H1 (cell line): ENCODE measurements around the gene GRID1. TPM values are rescaled to one million over a fixed set of nuclear protein-coding genes. Genes with fewer than 3 reads are reported as not detected.

Experiments
- CTCF ChIA-PET: fragments of 300-600 bp; sonication (Branson Sonifier 250); formaldehyde crosslinking; loops from one replicate; lab custom pipeline; 2021; ENCODE audit not compliant: partially characterized antibody; lab: Charles Lee
- POLR2A ChIA-PET: fragments of 300-600 bp; sonication (Branson Sonifier 250); formaldehyde crosslinking; loops from one replicate; lab custom pipeline; 2021; ENCODE audit warnings: inconsistent platforms; ENCODE audit not compliant: partially characterized antibody; lab: Charles Lee
- DNase-seq, 2 experiments: peaks; one replicate each; pipeline versions ENCODE4 v3.0.0 to v3.0.0-alpha.2; 2010 to 2022; ENCODE audit warnings: low spot score in 2 of 2, low read depth in 1 of 2, mixed read lengths in 1 of 2
- FAIRE-seq: peaks from 2 replicates; lab custom pipeline; 2011; peaks lifted over from hg19 to GRCh38; lab: Jason Lieb, UNC
- H2AFZ ChIP-seq: 2 replicates; pipeline ENCODE4 v1.8.1; 2012; ENCODE audit warnings: low read length, inconsistent platforms
- H2AK5ac ChIP-seq: 2 replicates; pipeline ENCODE4 v1.6.1; 2013; ENCODE audit warnings: low read depth, low read length
- H2BK120ac ChIP-seq: replicated peaks from 2 replicates; pipeline ENCODE3; 2013; ENCODE audit warnings: low read depth, low read length, inconsistent platforms
- H2BK12ac ChIP-seq: 2 replicates; pipeline ENCODE4 v1.6.1; 2013; ENCODE audit warnings: low read depth, low read length
- H2BK15ac ChIP-seq: 2 replicates; pipeline ENCODE4 v1.6.1; 2013; ENCODE audit warnings: low read length
- H2BK20ac ChIP-seq: 2 replicates; pipeline ENCODE4 v1.6.1; 2013; ENCODE audit warnings: low read length
- H2BK5ac ChIP-seq: 2 replicates; pipeline ENCODE4 v1.6.1; 2013; ENCODE audit warnings: low read depth, low read length
- H3K14ac ChIP-seq: 2 replicates; pipeline ENCODE4 v1.6.1; 2013; ENCODE audit warnings: inconsistent platforms; ENCODE audit not compliant: insufficient read length
- H3K18ac ChIP-seq: 2 replicates; pipeline ENCODE4 v1.6.1; 2013; ENCODE audit warnings: low read length; ENCODE audit errors: extremely low read depth
- H3K23ac ChIP-seq: 2 replicates; pipeline ENCODE4 v1.6.1; 2013; ENCODE audit warnings: inconsistent platforms; ENCODE audit not compliant: insufficient read length
- H3K23me2 ChIP-seq: 2 replicates; pipeline ENCODE4 v1.6.1; 2013; ENCODE audit warnings: low read depth, low read length
- H3K27ac ChIP-seq: 2 replicates; pipeline ENCODE4 v1.6.1; 2011; ENCODE audit warnings: low read depth, low read length, inconsistent platforms
- H3K27me3 ChIP-seq, 4 experiments: replicated peaks in 1 of 4; 1 replicate in 1 of 4; 2 replicates in 3 of 4; pipeline versions ENCODE4 v1.6.1 to v1.8.1; 2011 to 2013; ENCODE audit warnings: low read length in 3 of 4, mild to moderate bottlenecking in 3 of 4, inconsistent platforms in 2 of 4, mixed read lengths in 2 of 4, moderate library complexity in 1 of 4; ENCODE audit not compliant: control insufficient read depth in 3 of 4, insufficient read depth in 3 of 4; ENCODE audit errors: extremely low read depth in 1 of 4
- H3K36me3 ChIP-seq, 4 experiments: 2 replicates each; pipeline versions ENCODE4 v1.6.1 to v1.8.1; 2011 to 2013; ENCODE audit warnings: mild to moderate bottlenecking in 4 of 4, low read length in 3 of 4, moderate library complexity in 2 of 4, control low read depth in 1 of 4, inconsistent platforms in 1 of 4; ENCODE audit not compliant: insufficient read depth in 4 of 4, control insufficient read depth in 2 of 4
- H3K4ac ChIP-seq: replicated peaks from 2 replicates; pipeline ENCODE3; 2013; ENCODE audit warnings: low read length, low read depth, mixed read lengths, inconsistent platforms; ENCODE audit not compliant: insufficient read length
- H3K4me1 ChIP-seq, 4 experiments: replicated peaks in 1 of 4; 1 replicate in 1 of 4; 2 replicates in 3 of 4; pipeline versions ENCODE4 v1.6.1 to v1.8.1; 2011 to 2013; ENCODE audit warnings: low read length in 3 of 4, inconsistent platforms in 2 of 4, mixed read lengths in 1 of 4; ENCODE audit not compliant: insufficient read depth in 4 of 4, control insufficient read depth in 3 of 4
- H3K4me2 ChIP-seq, 2 experiments: 2 replicates each; pipeline versions ENCODE4 v1.6.1 to v1.8.1; 2011 to 2013; ENCODE audit warnings: low read depth in 2 of 2, low read length in 2 of 2, control low read depth in 1 of 2, inconsistent platforms in 1 of 2, mild to moderate bottlenecking in 1 of 2; ENCODE audit not compliant: insufficient read depth in 1 of 2
- H3K4me3 ChIP-seq, 4 experiments: fragments of 200-600, 300-600 bp in 1 of 4; sonication (generic), shearing (Covaris generic), sonication (Bioruptor Twin) in 1 of 4; 2 replicates each; pipeline versions ENCODE4 v1.5.1 to v1.8.1; 2011 to 2016; ENCODE audit warnings: low read length in 4 of 4, low read depth in 3 of 4, control low read depth in 2 of 4, inconsistent platforms in 2 of 4, mild to moderate bottlenecking in 2 of 4, mixed read lengths in 1 of 4, moderate library complexity in 1 of 4; ENCODE audit not compliant: insufficient read depth in 2 of 4; ENCODE audit errors: extremely low read depth in 1 of 4
- H3K56ac ChIP-seq: replicated peaks from 2 replicates; pipeline ENCODE3; 2013; ENCODE audit warnings: low read depth, mild to moderate bottlenecking, mixed read lengths, low read length, inconsistent platforms; ENCODE audit not compliant: insufficient read length
- H3K79me1 ChIP-seq: 2 replicates; pipeline ENCODE4 v1.6.1; 2013; ENCODE audit warnings: low read depth, low read length, control low read depth
- H3K79me2 ChIP-seq, 2 experiments: 2 replicates each; pipeline versions ENCODE4 v1.6.1 to v1.8.1; 2012 to 2013; ENCODE audit warnings: low read length in 2 of 2, mild to moderate bottlenecking in 2 of 2, inconsistent platforms in 1 of 2; ENCODE audit not compliant: insufficient read depth in 2 of 2, control insufficient read depth in 1 of 2
- H3K9ac ChIP-seq, 4 experiments: replicated peaks in 1 of 4; 1 replicate in 1 of 4; 2 replicates in 3 of 4; pipeline versions ENCODE4 v1.6.1 to v1.8.1; 2011 to 2013; ENCODE audit warnings: low read depth in 3 of 4, low read length in 3 of 4, control low read depth in 2 of 4, mild to moderate bottlenecking in 2 of 4, moderate library complexity in 2 of 4, inconsistent platforms in 1 of 4; ENCODE audit errors: extremely low read depth in 1 of 4
- H3K9me3 ChIP-seq, 2 experiments: 2 replicates each; pipeline versions ENCODE4 v1.6.1 to v1.8.1; 2012 to 2013; ENCODE audit warnings: mild to moderate bottlenecking in 2 of 2, moderate library complexity in 2 of 2, control low read depth in 1 of 2, inconsistent platforms in 1 of 2, low read depth in 1 of 2, low read length in 1 of 2, mixed read lengths in 1 of 2; ENCODE audit not compliant: insufficient read depth in 2 of 2
- H4K20me1 ChIP-seq, 2 experiments: replicated peaks in 1 of 2; 2 replicates each; pipeline versions ENCODE3 to v1.8.1; 2011 to 2013; ENCODE audit warnings: inconsistent platforms in 2 of 2, low read length in 2 of 2, mild to moderate bottlenecking in 1 of 2; ENCODE audit not compliant: insufficient read depth in 2 of 2, control insufficient read depth in 1 of 2
- H4K5ac ChIP-seq: 2 replicates; pipeline ENCODE4 v1.6.1; 2013; ENCODE audit warnings: low read length, low read depth, mixed read lengths, inconsistent platforms; ENCODE audit not compliant: insufficient read length
- H4K8ac ChIP-seq: 2 replicates; pipeline ENCODE4 v1.8.0; 2013; ENCODE audit warnings: mild to moderate bottlenecking, moderate library complexity, low read length, inconsistent platforms; ENCODE audit not compliant: insufficient read depth; ENCODE audit errors: extremely low read depth
- H4K91ac ChIP-seq: replicated peaks from 2 replicates; pipeline ENCODE3; 2013; ENCODE audit warnings: low read length, mixed read lengths, inconsistent platforms; ENCODE audit not compliant: insufficient read length
- CHD1 ChIP-seq: IDR thresholded peaks from 2 replicates; pipeline ENCODE4 v1.6.1; 2012; ENCODE audit warnings: low read depth, low read length, improper control_type of control experiment
- CTBP2 ChIP-seq: IDR thresholded peaks from 2 replicates; pipeline ENCODE4 v1.7.0; 2011; ENCODE audit warnings: borderline replicate concordance, mild to moderate bottlenecking, moderate library complexity, mixed read lengths, low read length; ENCODE audit not compliant: insufficient read depth, insufficient read length
- MAFK ChIP-seq: IDR thresholded peaks from 2 replicates; pipeline ENCODE4 v1.6.1; 2012; ENCODE audit warnings: low read depth, mild to moderate bottlenecking, improper control_type of control experiment, low read length
- NANOG ChIP-seq: IDR thresholded peaks from 2 replicates; pipeline ENCODE4 v1.6.1; 2011; ENCODE audit warnings: low read length, low read depth, mild to moderate bottlenecking, inconsistent platforms; ENCODE audit not compliant: insufficient read depth, poor library complexity, severe bottlenecking
- POLR2AphosphoS5 ChIP-seq: IDR thresholded peaks from 2 replicates; pipeline ENCODE4 v1.6.1; 2011; ENCODE audit warnings: low read depth, low read length
- SAP30 ChIP-seq: fragments of 300-600 bp; sonication (generic); IDR thresholded peaks from 2 replicates; pipeline ENCODE4 v1.7.1; 2012; ENCODE audit warnings: low read length, moderate library complexity, mild to moderate bottlenecking, inconsistent platforms; ENCODE audit not compliant: insufficient read depth, insufficient replicate concordance
- SIN3A ChIP-seq, 2 experiments: IDR thresholded peaks in 1 of 2; conservative IDR thresholded peaks in 1 of 2; 2 replicates each; pipeline ENCODE4 v1.6.1; 2011 to 2012; ENCODE audit warnings: low read length in 2 of 2, improper control_type of control experiment in 1 of 2, low read depth in 1 of 2, mild to moderate bottlenecking in 1 of 2
- SIRT6 ChIP-seq: IDR thresholded peaks from one replicate; pipeline ENCODE4 v1.7.1; 2012; ENCODE audit warnings: low read length, inconsistent platforms
- SP1 ChIP-seq: IDR thresholded peaks from 2 replicates; pipeline ENCODE4 v1.6.1; 2011; ENCODE audit warnings: low read depth, low read length
- TBP ChIP-seq: IDR thresholded peaks from 2 replicates; pipeline ENCODE4 v1.6.1; 2011; ENCODE audit warnings: low read depth, low read length, improper control_type of control experiment
- YY1 ChIP-seq: IDR thresholded peaks from 2 replicates; pipeline ENCODE4 v1.6.1; 2011; ENCODE audit warnings: low read depth, mild to moderate bottlenecking, low read length
- ZNF274 ChIP-seq: IDR thresholded peaks from 2 replicates; pipeline ENCODE4 v1.7.0; 2012; ENCODE audit warnings: low read length, borderline replicate concordance; ENCODE audit errors: extremely low read depth
- WGBS, 2 experiments: shearing (Covaris generic) in 1 of 2; methylation state at CpG; one replicate each; pipeline versions ENCODE4 v1.1.6 to v1.1.7; 2013 to 2015; ENCODE audit warnings: low lambda C conversion rate in 2 of 2, mixed read lengths in 2 of 2, inconsistent platforms in 1 of 2, low coverage in 1 of 2, missing lambda C conversion rate in 1 of 2; ENCODE audit not compliant: insufficient replicate concordance in 2 of 2, insufficient coverage in 1 of 2, insufficient read length in 1 of 2; ENCODE audit errors: extremely low coverage in 1 of 2, missing lambda C conversion rate in 1 of 2; 5-methylcytosine and 5-hydroxymethylcytosine counted together
- polyA plus RNA-seq, 7 experiments: library from polyadenylated mRNA; depleted of rRNA in 3 of 7; stranded (reverse) in 5 of 7; unstranded in 2 of 7; fragments of >200 nt in 5 of 7; fragments of 200-250 nt in 2 of 7; gene quantifications; 1 replicate in 5 of 7; 2 replicates in 1 of 7; 4 replicates in 1 of 7; pipeline versions ENCODE4 v1.2.1 to v1.2.3, GENCODE V29; 2011 to 2013; ENCODE audit warnings: missing spikeins in 2 of 7, mixed read lengths in 2 of 7
- total RNA-seq: library from RNA; stranded (reverse); fragmentation: NEBNext Ultra II Directional; extraction: Animal tissue kit (Norgen Biotek cat#: 25700); gene quantifications from 2 replicates; pipeline ENCODE4 v1.2.1, GENCODE V29; 2021

Gene GRID1
- total and polyA plus RNA-seq, 2 of the 8 experiments (the other 6 are each of a cell fraction or from before 2014, with no cell fraction given) = 0.22 to 0.30 TPM

DNA sequence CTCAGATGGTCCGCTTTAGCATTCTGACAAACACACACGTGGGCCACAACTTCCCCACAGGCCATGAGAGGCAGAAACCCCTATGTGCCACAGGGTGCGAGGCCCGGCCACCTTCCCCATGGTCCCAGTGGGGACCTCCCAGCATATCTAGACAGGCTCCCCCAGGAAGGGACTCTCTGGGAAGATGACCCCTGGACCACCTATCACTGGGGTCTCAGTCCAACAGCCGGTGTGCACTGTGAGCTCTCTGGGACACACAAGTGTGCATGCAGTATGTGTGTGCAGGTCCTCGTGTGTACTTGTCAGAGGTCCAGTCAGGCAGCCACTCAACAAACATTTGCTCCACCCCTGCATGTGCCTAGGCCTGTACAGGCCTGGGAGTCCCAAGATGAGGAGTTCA is 18.7 kb downstream of the GRID1 start:
- H3K36me3 ChIP-seq = no peaks in the 10 kb centered on the region
- POLR2A ChIA-PET = no interaction called here

More for the DNA sequence above, 18.7 kb downstream of the GRID1 start:
- Histone ChIP-seq H3K9ac (no peak overlapping the region), H3K4me2 (no peak overlapping the region), H4K8ac (no peak overlapping the region), H2BK5ac (no peak overlapping the region), H3K79me2 (no peaks in the 10 kb centered on the region), H2BK12ac (no peak overlapping the region), H3K27me3 (no peaks in the 10 kb centered on the region), H2BK120ac (no peak overlapping the region), H2BK20ac (no peak overlapping the region), H3K4ac (no peak overlapping the region), H3K9me3 (no peaks in the 10 kb centered on the region), H3K4me1 (peaks cover 0 to 2% (median 0%) of the 10 kb centered on the region in 4 experiments; a peak in 1 of 7 replicates), H2AFZ (no peak overlapping the region), H3K23ac (no peak overlapping the region), H3K4me3 (no peak overlapping the region), H4K91ac (no peak overlapping the region), H3K56ac (no peak overlapping the region), H3K27ac (no peak overlapping the region), H3K14ac (no peak overlapping the region), H2BK15ac (no peak overlapping the region), H4K20me1 (no peaks in the 10 kb centered on the region), H4K5ac (no peak overlapping the region), H3K79me1 (no peaks in the 10 kb centered on the region; the same call in 1 of the 2 replicates), H3K23me2 (no peaks in the 10 kb centered on the region), H2AK5ac (no peak overlapping the region), H3K18ac (no peak overlapping the region)
- FAIRE-seq = no peak
- TF ChIP-seq POLR2AphosphoS5 (no peak), SAP30 (no peak), ZNF274 (no peak), SP1 (no peak), YY1 (no peak), TBP (no peak), MAFK (no peak), CTBP2 (no peak), SIN3A (conservative IDR thresholded peaks at IDR 0.05 in 1 of 2, IDR thresholded peaks at IDR 0.05 in 1 of 2; ENCODE audit: low read depth in 1 of 2, low read length in 2 of 2) (no peak), CHD1 (no peak), SIRT6 (no peak), NANOG (no peak)
- CTCF ChIA-PET = interaction anchor here (0.5 to 25.2 kb wide), 24 partner anchors 8 to 370 kb away, joined by 3 to 498 read pairs (median 8); partner anchors contain the start of gene GRID1
- no peak for DNase-seq
- 88% methylated on average over 6 of the region's 6 CpGs; no CpG with 5 or more reads in 1 of the 2 experiments for WGBS, 2 experiments
